ENCODE measurements around the gene CRK. TPM values are rescaled to one million over a fixed set of nuclear protein-coding genes. Genes with fewer than 3 reads are reported as not detected.

Gene CRK
- total RNA-seq, 1 experiment from 2014 or later = 72.3 TPM

- ChIA-PET POLR2A (interaction anchor here (1.0 kb wide), 1 partner anchor 26 kb away, joined by 6 read pairs; the partner anchor contains the start of gene INPP5K), CTCF (no interaction called here)
- BruUV-seq (replicated peaks) = no TSS peak
- Mint-ChIP-seq H3K4me1 (ENCODE audit: low read depth, unreplicated experiment) (peaks cover 8% of the 10 kb centered on the region), H3K36me3 (ENCODE audit: insufficient read depth, unreplicated experiment) (peaks cover 35% of the 10 kb centered on the region), H3K27me3 (ENCODE audit: insufficient read depth, unreplicated experiment) (no peaks in the 10 kb centered on the region), H3K9me3 (ENCODE audit: unreplicated experiment) (no peaks in the 10 kb centered on the region), H3K27ac (ENCODE audit: unreplicated experiment) (peak overlapping the region; percentile 70), H3K4me3 (ENCODE audit: unreplicated experiment) (peak overlapping the region; percentile 91)
- Histone ChIP-seq H3K4me3 (ENCODE audit: low read depth, low read length) (peak overlapping the region; percentile 59), H3K4me1 (peaks cover 25% of the 10 kb centered on the region), H3K27me3 (replicated peaks; ENCODE audit: control insufficient read depth, insufficient read depth, low read length) (no peaks in the 10 kb centered on the region), H3K9me3 (no peaks in the 10 kb centered on the region), H3K36me3 (ENCODE audit: control insufficient read depth, insufficient read depth, low read length) (no peaks in the 10 kb centered on the region; the same call in 1 of the 2 replicates)
- TF ChIP-seq, protein P1, sequence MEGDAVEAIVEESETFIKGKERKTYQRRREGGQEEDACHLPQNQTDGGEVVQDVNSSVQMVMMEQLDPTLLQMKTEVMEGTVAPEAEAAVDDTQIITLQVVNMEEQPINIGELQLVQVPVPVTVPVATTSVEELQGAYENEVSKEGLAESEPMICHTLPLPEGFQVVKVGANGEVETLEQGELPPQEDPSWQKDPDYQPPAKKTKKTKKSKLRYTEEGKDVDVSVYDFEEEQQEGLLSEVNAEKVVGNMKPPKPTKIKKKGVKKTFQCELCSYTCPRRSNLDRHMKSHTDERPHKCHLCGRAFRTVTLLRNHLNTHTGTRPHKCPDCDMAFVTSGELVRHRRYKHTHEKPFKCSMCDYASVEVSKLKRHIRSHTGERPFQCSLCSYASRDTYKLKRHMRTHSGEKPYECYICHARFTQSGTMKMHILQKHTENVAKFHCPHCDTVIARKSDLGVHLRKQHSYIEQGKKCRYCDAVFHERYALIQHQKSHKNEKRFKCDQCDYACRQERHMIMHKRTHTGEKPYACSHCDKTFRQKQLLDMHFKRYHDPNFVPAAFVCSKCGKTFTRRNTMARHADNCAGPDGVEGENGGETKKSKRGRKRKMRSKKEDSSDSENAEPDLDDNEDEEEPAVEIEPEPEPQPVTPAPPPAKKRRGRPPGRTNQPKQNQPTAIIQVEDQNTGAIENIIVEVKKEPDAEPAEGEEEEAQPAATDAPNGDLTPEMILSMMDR (IDR thresholded peaks at IDR 0.05; ENCODE audit: insufficient read depth in 1 of 2, low read depth in 1 of 2, low read length in 1 of 2, severe bottlenecking in 1 of 2, unreplicated experiment in 1 of 2) = no peak
- peak; percentile 82 to 84 for DNase-seq
- intact Hi-C loops (cut with micrococcal nuclease; ENCODE audit: unreplicated experiment) = loop anchor here (2.0 kb wide), 1 partner anchor 18 kb away; no protein-coding TSS in a partner anchor
Observed at GRCh38 chr17:1490643-1491442, 34.8 kb upstream of the CRK start.

DNA sequence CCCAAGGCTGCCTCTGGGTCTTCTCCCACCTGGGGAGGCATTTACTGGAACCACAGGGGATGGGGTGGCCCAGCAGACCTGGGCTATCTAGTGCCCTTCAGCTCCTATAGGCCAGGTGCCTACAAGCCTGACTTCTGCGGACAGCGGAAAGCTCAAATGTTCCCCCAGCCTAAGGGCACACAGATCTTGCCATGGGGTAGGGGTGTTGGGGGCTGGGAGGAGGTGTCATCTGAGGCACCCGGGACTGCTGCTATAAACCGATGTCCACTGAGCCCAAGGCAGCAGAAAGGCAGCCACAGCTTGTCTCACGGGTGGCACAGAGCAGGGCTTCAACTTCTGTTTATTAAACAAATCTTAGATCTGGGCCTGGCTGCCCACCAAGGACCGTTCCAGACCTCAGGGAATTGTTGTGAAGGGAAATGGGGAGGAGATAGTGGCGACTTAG lies 32.8 kb upstream of the CRK start:
- H3K9me3 Mint-ChIP-seq (ENCODE audit: unreplicated experiment) = no peaks in the 10 kb centered on the region
- TF ChIP-seq, protein P1 (IDR thresholded peaks at IDR 0.05; ENCODE audit: insufficient read depth in 1 of 2, low read depth in 1 of 2, low read length in 1 of 2, severe bottlenecking in 1 of 2, unreplicated experiment in 1 of 2) = no peak
- peaks cover 44% of the 10 kb centered on the region for H3K36me3 Mint-ChIP-seq (ENCODE audit: insufficient read depth, unreplicated experiment)
- no TSS peak for BruUV-seq (replicated peaks)
- Histone ChIP-seq H3K27me3 (replicated peaks; ENCODE audit: control insufficient read depth, insufficient read depth, low read length) (no peaks in the 10 kb centered on the region), H3K9me3 (no peaks in the 10 kb centered on the region), H3K36me3 (ENCODE audit: control insufficient read depth, insufficient read depth, low read length) (no peaks in the 10 kb centered on the region; the same call in 1 of the 2 replicates), H3K4me3 (ENCODE audit: low read depth, low read length) (no peak overlapping the region), H3K4me1 (peaks cover 31% of the 10 kb centered on the region)
- peak overlapping the region; percentile 70 for H3K27ac Mint-ChIP-seq (ENCODE audit: unreplicated experiment)
- ChIA-PET CTCF (no interaction called here), POLR2A (no interaction called here)
- no peaks in the 10 kb centered on the region for H3K27me3 Mint-ChIP-seq (ENCODE audit: insufficient read depth, unreplicated experiment)
- H3K4me3 Mint-ChIP-seq (ENCODE audit: unreplicated experiment) = peak overlapping the region; percentile 91
- peaks cover 17% of the 10 kb centered on the region for H3K4me1 Mint-ChIP-seq (ENCODE audit: low read depth, unreplicated experiment)
- intact Hi-C loops (cut with micrococcal nuclease; ENCODE audit: unreplicated experiment) = no loop called here
- no peak for DNase-seq

DNA sequence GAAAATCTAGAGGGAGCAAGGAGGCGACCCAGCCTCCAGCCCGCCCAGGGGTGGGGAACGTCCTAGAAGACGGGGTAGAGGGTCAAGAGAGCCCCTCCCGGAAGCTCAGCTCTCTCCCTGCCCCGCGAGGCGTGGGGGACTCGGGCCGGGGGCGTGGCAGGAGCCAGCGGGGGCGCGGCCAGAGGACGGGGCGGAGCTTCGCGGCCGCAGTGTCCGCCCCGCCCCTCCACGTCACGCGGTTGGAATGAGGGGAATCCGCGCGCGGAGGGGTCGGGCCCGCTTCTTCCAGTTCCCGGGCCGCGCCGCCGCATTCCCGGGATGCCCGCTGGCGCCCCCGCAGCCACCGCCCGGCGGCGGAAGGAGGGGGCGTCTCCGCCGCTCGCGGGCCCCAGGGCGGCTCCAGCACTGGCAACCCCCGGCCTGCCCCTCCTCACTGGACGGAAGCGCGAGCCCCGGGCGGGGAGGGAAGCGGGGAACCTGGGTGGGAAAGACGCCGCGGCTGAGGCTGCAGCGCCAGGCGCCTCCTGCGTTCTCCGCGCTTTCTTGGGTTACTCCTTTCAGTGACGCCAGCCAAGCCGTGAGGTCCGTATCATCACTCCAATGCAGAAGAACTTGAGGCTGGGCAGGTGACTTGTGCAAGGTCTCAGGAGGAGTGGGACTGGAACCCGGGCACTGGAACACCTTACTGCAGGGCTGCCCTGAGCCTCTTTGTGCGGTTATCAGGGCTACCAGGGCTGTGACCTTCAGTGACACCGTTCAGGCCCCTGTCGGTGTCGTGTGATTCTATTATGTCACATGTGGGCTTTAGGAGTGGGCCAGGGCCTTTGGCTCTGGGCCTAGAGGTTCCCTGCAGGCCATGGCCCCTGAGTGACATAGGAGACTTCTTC lies 32.1 kb upstream of the CRK start:
- TF ChIP-seq, protein P1 (IDR thresholded peaks at IDR 0.05; ENCODE audit: insufficient read depth in 1 of 2, low read depth in 1 of 2, low read length in 1 of 2, severe bottlenecking in 1 of 2, unreplicated experiment in 1 of 2) = no peak
- CTCF ChIA-PET = no interaction called here
- Histone ChIP-seq H3K36me3 (ENCODE audit: control insufficient read depth, insufficient read depth, low read length) (no peaks in the 10 kb centered on the region; the same call in 1 of the 2 replicates), H3K9me3 (no peaks in the 10 kb centered on the region), H3K4me3 (ENCODE audit: low read depth, low read length) (no peak overlapping the region), H3K27me3 (replicated peaks; ENCODE audit: control insufficient read depth, insufficient read depth, low read length) (no peaks in the 10 kb centered on the region), H3K4me1 (peaks cover 31% of the 10 kb centered on the region)
- BruUV-seq (replicated peaks) = no TSS peak
- intact Hi-C loops (cut with micrococcal nuclease; ENCODE audit: unreplicated experiment) = no loop called here
- peak in 1 of 2 experiments; percentile 44 for DNase-seq
- POLR2A ChIA-PET = no interaction called here
- Mint-ChIP-seq H3K4me1 (ENCODE audit: low read depth, unreplicated experiment) (peaks cover 17% of the 10 kb centered on the region), H3K9me3 (ENCODE audit: unreplicated experiment) (no peaks in the 10 kb centered on the region), H3K27ac (ENCODE audit: unreplicated experiment) (peak overlapping the region; percentile 70), H3K27me3 (ENCODE audit: insufficient read depth, unreplicated experiment) (no peaks in the 10 kb centered on the region), H3K4me3 (ENCODE audit: unreplicated experiment) (peak overlapping the region; percentile 91), H3K36me3 (ENCODE audit: insufficient read depth, unreplicated experiment) (peaks cover 51% of the 10 kb centered on the region)

Measured in Caco-2 (cell line).